GM23338 (cell line): ENCODE measurements around the gene CUL7. TPM values are rescaled to one million over a fixed set of nuclear protein-coding genes. Genes with fewer than 3 reads are reported as not detected.

ENCODE experiments used
- ATAC-seq: fragments of 200-7000 bp; cut with Tn5 transposase; 3 replicates; pipeline ENCODE4 v1.9.1; 2020
- DNase-seq: peaks from one replicate; pipeline ENCODE4 v3.0.0-alpha.2; 2015; ENCODE audit warnings: low spot score
- H2AFZ ChIP-seq: fragments of 200-600 bp; sonication (generic); 2 replicates; pipeline ENCODE4 v1.8.0; 2016; ENCODE audit warnings: antibody characterized with exemption, mild to moderate bottlenecking, moderate library complexity
- H3F3A ChIP-seq: fragments of 200-600 bp; sonication (generic); replicated peaks from 2 replicates; pipeline ENCODE4 v1.8.0; 2017; ENCODE audit warnings: antibody characterized with exemption, mixed run types, low read depth
- H3K27ac ChIP-seq: fragments of 200-600 bp; sonication (generic); 2 replicates; pipeline ENCODE4 v1.6.1; 2016; ENCODE audit warnings: low read depth
- H3K27me3 ChIP-seq: fragments of 200-600 bp; sonication (generic); 2 replicates; pipeline ENCODE4 v1.8.0; 2016; ENCODE audit warnings: mild to moderate bottlenecking, mixed run types, moderate library complexity; ENCODE audit not compliant: insufficient read depth
- H3K36me3 ChIP-seq: fragments of 200-600 bp; sonication (generic); 2 replicates; pipeline ENCODE4 v1.8.0; 2016; ENCODE audit warnings: mild to moderate bottlenecking; ENCODE audit not compliant: insufficient read depth
- H3K4me1 ChIP-seq: fragments of 200-600 bp; sonication (generic); 2 replicates; pipeline ENCODE4 v1.8.0; 2016; ENCODE audit warnings: mild to moderate bottlenecking, moderate library complexity; ENCODE audit not compliant: insufficient read depth
- H3K4me2 ChIP-seq: fragments of 200-600 bp; sonication (generic); 2 replicates; pipeline ENCODE4 v1.7.1; 2017; ENCODE audit warnings: mixed run types
- H3K4me3 ChIP-seq: fragments of 200-600 bp; sonication (generic); 2 replicates; pipeline ENCODE4 v1.6.1; 2016; ENCODE audit warnings: mixed run types
- H3K79me2 ChIP-seq: fragments of 200-600 bp; sonication (generic); replicated peaks from 2 replicates; pipeline ENCODE4 v1.8.0; 2017; ENCODE audit warnings: mild to moderate bottlenecking; ENCODE audit not compliant: insufficient read depth
- H3K9me2 ChIP-seq: fragments of 200-600 bp; sonication (generic); 2 replicates; pipeline ENCODE4 v1.8.0; 2017; ENCODE audit not compliant: insufficient read depth
- H4K20me1 ChIP-seq: fragments of 200-600 bp; sonication (generic); replicated peaks from 2 replicates; pipeline ENCODE4 v1.8.0; 2017; ENCODE audit warnings: mild to moderate bottlenecking; ENCODE audit not compliant: insufficient read depth
- H3K27ac Mint-ChIP-seq: 2 replicates; pipeline ENCODE4 v1.8.0; 2020; ENCODE audit warnings: inconsistent platforms, mild to moderate bottlenecking, moderate library complexity, mixed read lengths
- H3K27me3 Mint-ChIP-seq: 3 replicates; pipeline ENCODE4 v1.8.0; 2022; ENCODE audit warnings: low read depth, mild to moderate bottlenecking, moderate library complexity, mixed read lengths, inconsistent platforms; ENCODE audit not compliant: insufficient read depth, poor library complexity
- H3K36me3 Mint-ChIP-seq: 3 replicates; pipeline ENCODE4 v1.8.0; 2021; ENCODE audit warnings: low read depth, mild to moderate bottlenecking, inconsistent platforms, moderate library complexity, mixed read lengths
- H3K4me1 Mint-ChIP-seq: 3 replicates; pipeline ENCODE4 v1.8.0; 2020; ENCODE audit warnings: mild to moderate bottlenecking, inconsistent platforms, mixed read lengths
- H3K4me3 Mint-ChIP-seq: 3 replicates; pipeline ENCODE4 v1.8.0; 2021; ENCODE audit warnings: moderate library complexity, mild to moderate bottlenecking, inconsistent platforms, mixed read lengths
- H3K9me3 Mint-ChIP-seq: 3 replicates; pipeline ENCODE4 v1.8.0; 2020; ENCODE audit warnings: moderate library complexity, mild to moderate bottlenecking, inconsistent platforms, mixed read lengths
- EZH2 ChIP-seq: fragments of 200-600 bp; sonication (generic); IDR thresholded peaks from one replicate; pipeline ENCODE4 v1.8.0; 2017; ENCODE audit warnings: antibody characterized with exemption, mild to moderate bottlenecking, low read depth; ENCODE audit not compliant: unreplicated experiment
- EZH2phosphoT487 ChIP-seq: fragments of 200-600 bp; sonication (generic); IDR thresholded peaks from one replicate; pipeline ENCODE4 v1.8.1; 2018; ENCODE audit warnings: antibody characterized with exemption; ENCODE audit not compliant: unreplicated experiment
- JUNB ChIP-seq: IDR thresholded peaks from one replicate; pipeline ENCODE4 v1.6.1; 2016; ENCODE audit warnings: antibody characterized with exemption; ENCODE audit not compliant: unreplicated experiment
- POLR2AphosphoS5 ChIP-seq: IDR thresholded peaks from 2 replicates; pipeline ENCODE4 v1.6.1; 2016; ENCODE audit warnings: antibody characterized with exemption, low read depth
- ZNF331 ChIP-seq: fragments of 250-450 bp; sonication (Bioruptor Pico); IDR thresholded peaks from 2 replicates; pipeline ENCODE4 v1.5.0; 2020; ENCODE audit warnings: low read depth, mild to moderate bottlenecking, moderate library complexity
- polyA plus RNA-seq: library from polyadenylated mRNA; unstranded; fragments of >200 nt; fragmentation: Nextera tagmentation; extraction: Ambion mirVana; gene quantifications from 2 replicates; pipeline ENCODE4 v1.2.1, GENCODE V29; 2016
- total RNA-seq: library from RNA; depleted of rRNA; stranded (reverse); fragments of >200 nt; shearing (Covaris generic); gene quantifications from 2 replicates; pipeline ENCODE4 v1.2.3, GENCODE V29; 2014
- TF ChIP-seq, protein P1 (sequence below): IDR thresholded peaks from one replicate; pipeline ENCODE4 v1.6.1; 2018; ENCODE audit warnings: antibody characterized with exemption; ENCODE audit not compliant: unreplicated experiment
- TF ChIP-seq, protein P2 (sequence below): IDR thresholded peaks from 2 replicates; pipeline ENCODE4 v1.6.1; 2016; ENCODE audit warnings: antibody characterized with exemption
- TF ChIP-seq, protein P3 (sequence below): fragments of 250-450 bp; sonication (Bioruptor Pico); IDR thresholded peaks from 2 replicates; pipeline ENCODE4 v1.5.0; 2020; ENCODE audit warnings: mild to moderate bottlenecking, moderate library complexity

Gene CUL7
- total and polyA plus RNA-seq, 2 experiments from 2014 or later, result 3.4 to 13.2 TPM

DNA sequence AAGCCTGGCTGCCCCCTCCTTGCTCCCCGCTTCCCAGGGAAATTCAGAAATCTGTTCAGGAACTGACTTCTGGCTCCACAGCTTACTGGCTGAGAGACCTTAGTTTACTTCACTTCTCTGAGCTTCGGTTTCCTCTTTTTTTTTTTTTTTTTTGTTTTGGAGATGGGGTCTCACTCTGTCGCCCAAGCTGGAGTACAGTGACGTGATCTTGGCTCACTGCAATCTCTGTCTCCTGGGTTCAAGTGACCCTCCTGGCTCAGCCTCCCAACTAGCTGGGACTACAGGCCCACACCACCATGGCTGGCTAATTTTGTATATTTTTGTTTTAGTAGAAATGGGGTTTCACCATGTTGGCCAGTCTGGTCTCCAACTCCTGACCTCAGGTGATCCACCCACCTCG, 37.4 kb upstream of the CUL7 start (continued):
- TF ChIP-seq, protein P1, sequence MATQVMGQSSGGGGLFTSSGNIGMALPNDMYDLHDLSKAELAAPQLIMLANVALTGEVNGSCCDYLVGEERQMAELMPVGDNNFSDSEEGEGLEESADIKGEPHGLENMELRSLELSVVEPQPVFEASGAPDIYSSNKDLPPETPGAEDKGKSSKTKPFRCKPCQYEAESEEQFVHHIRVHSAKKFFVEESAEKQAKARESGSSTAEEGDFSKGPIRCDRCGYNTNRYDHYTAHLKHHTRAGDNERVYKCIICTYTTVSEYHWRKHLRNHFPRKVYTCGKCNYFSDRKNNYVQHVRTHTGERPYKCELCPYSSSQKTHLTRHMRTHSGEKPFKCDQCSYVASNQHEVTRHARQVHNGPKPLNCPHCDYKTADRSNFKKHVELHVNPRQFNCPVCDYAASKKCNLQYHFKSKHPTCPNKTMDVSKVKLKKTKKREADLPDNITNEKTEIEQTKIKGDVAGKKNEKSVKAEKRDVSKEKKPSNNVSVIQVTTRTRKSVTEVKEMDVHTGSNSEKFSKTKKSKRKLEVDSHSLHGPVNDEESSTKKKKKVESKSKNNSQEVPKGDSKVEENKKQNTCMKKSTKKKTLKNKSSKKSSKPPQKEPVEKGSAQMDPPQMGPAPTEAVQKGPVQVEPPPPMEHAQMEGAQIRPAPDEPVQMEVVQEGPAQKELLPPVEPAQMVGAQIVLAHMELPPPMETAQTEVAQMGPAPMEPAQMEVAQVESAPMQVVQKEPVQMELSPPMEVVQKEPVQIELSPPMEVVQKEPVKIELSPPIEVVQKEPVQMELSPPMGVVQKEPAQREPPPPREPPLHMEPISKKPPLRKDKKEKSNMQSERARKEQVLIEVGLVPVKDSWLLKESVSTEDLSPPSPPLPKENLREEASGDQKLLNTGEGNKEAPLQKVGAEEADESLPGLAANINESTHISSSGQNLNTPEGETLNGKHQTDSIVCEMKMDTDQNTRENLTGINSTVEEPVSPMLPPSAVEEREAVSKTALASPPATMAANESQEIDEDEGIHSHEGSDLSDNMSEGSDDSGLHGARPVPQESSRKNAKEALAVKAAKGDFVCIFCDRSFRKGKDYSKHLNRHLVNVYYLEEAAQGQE, result no peak

DNA sequence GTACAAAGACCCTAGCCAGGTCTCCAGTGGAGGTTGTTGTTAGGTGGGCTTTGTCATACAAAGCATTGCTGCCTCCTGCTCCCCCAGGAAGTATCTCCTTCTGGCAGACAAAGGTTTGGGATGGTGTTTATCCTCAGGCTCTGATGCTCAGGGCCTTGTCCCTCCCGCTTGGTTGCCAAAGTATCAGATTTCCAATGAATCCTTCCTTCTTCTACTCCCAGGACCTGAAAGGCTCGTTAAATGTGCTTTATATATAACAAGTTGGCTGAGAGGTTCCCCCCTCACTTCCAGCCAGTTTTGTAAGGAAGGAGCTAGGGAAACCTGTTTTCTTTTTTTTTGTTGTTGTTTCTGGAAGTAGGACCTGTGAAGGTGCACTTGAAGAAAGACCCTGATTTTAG, 36.9 kb upstream of the CUL7 start:
- DNase-seq (peak; percentile 82), ATAC-seq (peak; percentile 75)
- H4K20me1 ChIP-seq, result peaks cover 5% of the 10 kb centered on the region
- H3K9me2 ChIP-seq, result no peaks in the 10 kb centered on the region
- Mint-ChIP-seq H3K4me1 (peaks cover 66% of the 10 kb centered on the region), H3K27ac (peak overlapping the region; percentile 92), H3K36me3 (no peaks in the 10 kb centered on the region; the same call in 2 of the 3 replicates), H3K4me3 (peak overlapping the region; percentile 46), H3K9me3 (no peaks in the 10 kb centered on the region), H3K27me3 (peaks cover 5% of the 10 kb centered on the region)
- peaks cover 55% of the 10 kb centered on the region for H3K4me1 ChIP-seq
- peak overlapping the region; percentile 44 for H3K4me3 ChIP-seq
- H3K79me2 ChIP-seq, result peaks cover 74% of the 10 kb centered on the region
- peaks cover 16% of the 10 kb centered on the region for H3F3A ChIP-seq
- H2AFZ ChIP-seq, result no peak overlapping the region
- H3K27ac ChIP-seq, result peak overlapping the region; percentile 93
- peak overlapping the region; percentile 70 for H3K4me2 ChIP-seq
- H3K27me3 ChIP-seq, result no peaks in the 10 kb centered on the region
- H3K36me3 ChIP-seq, result no peaks in the 10 kb centered on the region
- TF ChIP-seq EZH2 (no peak), EZH2phosphoT487 (no peak), POLR2AphosphoS5 (0 out of 2 replicates have a peak, but pooled peaks have one; percentile 19), JUNB (no peak), ZNF331 (no peak)
- TF ChIP-seq, protein P2, sequence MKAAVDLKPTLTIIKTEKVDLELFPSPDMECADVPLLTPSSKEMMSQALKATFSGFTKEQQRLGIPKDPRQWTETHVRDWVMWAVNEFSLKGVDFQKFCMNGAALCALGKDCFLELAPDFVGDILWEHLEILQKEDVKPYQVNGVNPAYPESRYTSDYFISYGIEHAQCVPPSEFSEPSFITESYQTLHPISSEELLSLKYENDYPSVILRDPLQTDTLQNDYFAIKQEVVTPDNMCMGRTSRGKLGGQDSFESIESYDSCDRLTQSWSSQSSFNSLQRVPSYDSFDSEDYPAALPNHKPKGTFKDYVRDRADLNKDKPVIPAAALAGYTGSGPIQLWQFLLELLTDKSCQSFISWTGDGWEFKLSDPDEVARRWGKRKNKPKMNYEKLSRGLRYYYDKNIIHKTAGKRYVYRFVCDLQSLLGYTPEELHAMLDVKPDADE, result no peak
- TF ChIP-seq, protein P3, sequence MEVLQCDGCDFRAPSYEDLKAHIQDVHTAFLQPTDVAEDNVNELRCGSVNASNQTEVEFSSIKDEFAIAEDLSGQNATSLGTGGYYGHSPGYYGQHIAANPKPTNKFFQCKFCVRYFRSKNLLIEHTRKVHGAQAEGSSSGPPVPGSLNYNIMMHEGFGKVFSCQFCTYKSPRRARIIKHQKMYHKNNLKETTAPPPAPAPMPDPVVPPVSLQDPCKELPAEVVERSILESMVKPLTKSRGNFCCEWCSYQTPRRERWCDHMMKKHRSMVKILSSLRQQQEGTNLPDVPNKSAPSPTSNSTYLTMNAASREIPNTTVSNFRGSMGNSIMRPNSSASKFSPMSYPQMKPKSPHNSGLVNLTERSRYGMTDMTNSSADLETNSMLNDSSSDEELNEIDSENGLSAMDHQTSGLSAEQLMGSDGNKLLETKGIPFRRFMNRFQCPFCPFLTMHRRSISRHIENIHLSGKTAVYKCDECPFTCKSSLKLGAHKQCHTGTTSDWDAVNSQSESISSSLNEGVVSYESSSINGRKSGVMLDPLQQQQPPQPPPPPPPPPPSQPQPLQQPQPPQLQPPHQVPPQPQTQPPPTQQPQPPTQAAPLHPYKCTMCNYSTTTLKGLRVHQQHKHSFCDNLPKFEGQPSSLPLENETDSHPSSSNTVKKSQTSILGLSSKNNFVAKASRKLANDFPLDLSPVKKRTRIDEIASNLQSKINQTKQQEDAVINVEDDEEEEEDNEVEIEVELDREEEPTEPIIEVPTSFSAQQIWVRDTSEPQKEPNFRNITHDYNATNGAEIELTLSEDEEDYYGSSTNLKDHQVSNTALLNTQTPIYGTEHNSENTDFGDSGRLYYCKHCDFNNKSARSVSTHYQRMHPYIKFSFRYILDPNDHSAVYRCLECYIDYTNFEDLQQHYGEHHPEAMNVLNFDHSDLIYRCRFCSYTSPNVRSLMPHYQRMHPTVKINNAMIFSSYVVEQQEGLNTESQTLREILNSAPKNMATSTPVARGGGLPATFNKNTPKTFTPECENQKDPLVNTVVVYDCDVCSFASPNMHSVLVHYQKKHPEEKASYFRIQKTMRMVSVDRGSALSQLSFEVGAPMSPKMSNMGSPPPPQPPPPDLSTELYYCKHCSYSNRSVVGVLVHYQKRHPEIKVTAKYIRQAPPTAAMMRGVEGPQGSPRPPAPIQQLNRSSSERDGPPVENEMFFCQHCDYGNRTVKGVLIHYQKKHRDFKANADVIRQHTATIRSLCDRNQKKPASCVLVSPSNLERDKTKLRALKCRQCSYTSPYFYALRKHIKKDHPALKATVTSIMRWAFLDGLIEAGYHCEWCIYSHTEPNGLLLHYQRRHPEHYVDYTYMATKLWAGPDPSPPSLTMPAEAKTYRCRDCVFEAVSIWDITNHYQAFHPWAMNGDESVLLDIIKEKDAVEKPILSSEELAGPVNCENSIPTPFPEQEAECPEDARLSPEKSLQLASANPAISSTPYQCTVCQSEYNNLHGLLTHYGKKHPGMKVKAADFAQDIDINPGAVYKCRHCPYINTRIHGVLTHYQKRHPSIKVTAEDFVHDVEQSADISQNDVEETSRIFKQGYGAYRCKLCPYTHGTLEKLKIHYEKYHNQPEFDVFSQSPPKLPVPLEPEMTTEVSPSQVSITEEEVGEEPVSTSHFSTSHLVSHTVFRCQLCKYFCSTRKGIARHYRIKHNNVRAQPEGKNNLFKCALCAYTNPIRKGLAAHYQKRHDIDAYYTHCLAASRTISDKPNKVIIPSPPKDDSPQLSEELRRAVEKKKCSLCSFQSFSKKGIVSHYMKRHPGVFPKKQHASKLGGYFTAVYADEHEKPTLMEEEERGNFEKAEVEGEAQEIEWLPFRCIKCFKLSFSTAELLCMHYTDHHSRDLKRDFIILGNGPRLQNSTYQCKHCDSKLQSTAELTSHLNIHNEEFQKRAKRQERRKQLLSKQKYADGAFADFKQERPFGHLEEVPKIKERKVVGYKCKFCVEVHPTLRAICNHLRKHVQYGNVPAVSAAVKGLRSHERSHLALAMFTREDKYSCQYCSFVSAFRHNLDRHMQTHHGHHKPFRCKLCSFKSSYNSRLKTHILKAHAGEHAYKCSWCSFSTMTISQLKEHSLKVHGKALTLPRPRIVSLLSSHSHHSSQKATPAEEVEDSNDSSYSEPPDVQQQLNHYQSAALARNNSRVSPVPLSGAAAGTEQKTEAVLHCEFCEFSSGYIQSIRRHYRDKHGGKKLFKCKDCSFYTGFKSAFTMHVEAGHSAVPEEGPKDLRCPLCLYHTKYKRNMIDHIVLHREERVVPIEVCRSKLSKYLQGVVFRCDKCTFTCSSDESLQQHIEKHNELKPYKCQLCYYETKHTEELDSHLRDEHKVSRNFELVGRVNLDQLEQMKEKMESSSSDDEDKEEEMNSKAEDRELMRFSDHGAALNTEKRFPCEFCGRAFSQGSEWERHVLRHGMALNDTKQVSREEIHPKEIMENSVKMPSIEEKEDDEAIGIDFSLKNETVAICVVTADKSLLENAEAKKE, result peak; percentile 60; the same call in 1 of the 2 replicates
- TF ChIP-seq, protein P1, result no peak
